ENCODE measurements around the gene RET. TPM values are rescaled to one million over a fixed set of nuclear protein-coding genes. Genes with fewer than 3 reads are reported as not detected.

The RET gene
- polyA plus RNA-seq, 3 donors: 21.3 to 25.2 (median 24.3) TPM

DNA sequence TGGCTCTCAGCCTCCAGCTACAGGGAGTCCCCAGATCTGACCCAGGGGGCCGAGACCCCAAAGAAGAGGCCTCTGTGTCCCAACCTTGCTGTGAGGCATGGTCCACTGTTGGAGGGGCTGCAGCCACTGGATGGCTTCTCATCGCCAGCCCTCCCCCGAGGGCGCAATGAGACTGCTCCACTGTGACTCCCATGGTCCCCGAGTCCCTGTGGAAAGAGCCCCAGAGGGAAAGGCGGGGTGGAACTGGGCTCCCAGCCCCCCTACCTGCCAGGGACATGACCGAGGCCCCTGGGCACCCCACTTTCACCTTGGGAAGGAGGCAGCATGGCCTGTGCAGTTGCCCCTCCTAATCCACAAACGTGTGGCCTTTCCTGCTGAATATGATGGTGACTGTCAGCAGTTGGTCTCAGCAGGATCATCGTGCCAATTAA is 33.5 kb upstream of the RET start:
- no peak for DNase-seq

DNA sequence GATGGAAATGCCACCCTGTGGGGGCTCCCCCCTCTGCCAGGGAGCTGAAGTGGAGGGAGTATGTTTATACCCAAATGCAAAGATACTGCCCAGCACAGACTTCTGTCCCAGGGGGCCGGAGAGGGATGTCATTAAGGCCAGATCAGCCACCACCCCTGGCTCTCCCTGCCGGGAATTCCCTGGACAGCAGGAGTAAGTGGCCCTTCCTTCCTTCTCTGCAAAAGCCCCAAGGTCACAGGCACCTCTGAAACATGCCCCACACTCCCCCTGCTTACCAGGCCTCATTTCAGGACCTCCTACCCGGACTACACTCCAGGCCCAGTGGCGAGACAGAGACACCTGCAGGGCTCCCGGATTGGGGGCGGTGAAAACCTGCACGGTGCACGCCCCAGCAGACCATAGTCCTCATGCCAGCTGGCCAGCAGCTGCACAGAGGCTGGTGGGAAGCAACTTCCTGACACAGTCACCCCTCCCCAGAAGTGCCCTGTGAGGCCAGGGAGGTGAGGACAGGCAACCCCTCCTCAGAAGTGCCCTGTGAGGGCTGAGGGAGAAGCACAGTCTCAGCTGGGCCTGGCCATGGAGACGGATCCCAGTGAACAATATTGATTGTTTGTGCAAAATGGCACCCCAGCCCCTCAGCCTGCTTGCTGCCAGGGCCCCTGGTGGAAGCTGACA is 33.0 kb upstream of the RET start:
- DNase-seq: no peak

DNA sequence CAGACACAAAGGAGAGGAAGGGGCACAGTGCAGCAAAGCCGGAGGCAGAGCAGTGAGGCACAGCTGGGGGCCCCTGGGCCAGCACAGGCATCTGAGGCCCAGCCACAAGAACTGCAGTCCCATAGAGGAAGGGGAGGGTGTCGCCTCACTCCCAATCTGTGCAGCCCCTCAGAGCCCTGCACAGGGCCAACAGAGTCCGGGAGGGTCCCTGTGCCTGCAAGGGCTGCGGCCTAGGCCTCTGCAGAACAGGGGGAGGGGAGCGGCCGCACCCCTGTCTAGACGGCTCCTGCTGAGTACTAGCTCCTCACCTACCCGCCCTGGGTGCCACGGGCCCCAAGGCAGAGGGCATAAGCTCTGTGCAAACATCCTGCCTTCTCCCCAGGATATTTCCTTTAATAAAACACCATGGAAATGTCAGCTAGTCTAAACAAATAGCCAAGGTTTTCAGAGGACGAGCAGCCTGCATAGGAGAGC is 32.4 kb upstream of the RET start:
- no peak for DNase-seq

DNA sequence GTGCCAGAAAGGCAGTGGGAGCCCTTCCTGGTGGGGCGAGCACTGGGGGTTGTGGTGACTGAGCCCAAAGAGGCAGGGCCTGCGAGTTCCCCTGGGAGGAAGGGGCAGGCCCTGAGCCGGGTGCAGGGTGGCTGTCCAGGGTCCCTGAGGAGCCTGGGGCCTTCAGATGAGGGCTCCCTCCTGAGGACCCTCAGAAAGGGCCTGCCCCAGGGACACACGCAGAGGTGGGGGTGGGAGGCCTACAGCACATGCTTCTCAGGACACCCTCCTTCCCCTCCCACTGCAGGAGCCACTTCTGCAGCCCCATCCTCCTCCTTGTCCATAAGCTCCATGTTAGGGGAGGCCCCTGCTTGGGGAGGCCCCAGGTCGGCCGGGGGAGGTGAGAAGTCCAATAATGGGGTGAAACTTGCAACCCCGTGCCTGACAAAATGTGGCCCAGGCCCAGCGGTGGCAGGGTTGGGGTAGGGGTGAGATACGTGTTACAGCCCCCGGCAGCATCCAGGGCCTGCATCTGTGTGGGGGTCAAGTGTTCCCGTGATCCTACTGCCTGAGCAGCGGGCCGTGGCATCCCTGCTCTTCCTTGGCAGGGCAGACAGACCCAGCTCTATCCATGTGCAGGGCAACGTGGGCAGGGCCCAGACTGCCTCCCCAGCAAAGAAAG is 31.8 kb upstream of the RET start:
- no peak for DNase-seq

DNA sequence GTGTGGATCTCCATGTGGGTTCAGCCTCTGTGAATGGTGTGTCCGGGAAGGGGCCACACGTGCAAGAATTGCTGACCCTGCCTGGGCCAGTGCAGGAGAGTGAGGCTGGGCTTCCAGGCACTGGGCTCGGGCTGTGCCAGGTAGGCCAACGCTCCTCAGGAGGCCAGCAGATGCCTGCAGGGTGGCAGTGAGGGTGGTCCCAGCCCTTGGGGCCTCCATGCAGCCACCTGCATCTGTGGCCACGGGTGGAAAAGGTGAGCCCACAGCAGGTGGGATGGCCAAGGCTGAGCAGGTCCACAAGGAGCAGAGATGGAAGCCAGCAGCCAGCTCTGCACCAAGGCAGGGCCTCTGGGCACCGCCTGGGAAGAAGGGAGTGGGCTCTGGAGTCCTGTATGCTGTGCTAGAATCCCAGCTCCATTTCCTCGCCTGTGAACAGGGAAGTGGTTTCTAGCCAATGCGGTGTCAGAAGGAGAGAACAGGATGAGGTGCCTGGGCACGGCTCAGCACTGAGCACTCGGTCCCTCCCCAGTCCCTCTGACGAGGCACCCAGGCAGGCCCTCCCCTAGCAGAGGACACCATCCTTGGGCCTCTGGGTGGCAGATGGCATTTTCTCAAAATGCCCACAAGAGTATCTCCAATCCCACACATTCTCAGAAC is 31.1 kb upstream of the RET start:
- DNase-seq: no peak

DNA sequence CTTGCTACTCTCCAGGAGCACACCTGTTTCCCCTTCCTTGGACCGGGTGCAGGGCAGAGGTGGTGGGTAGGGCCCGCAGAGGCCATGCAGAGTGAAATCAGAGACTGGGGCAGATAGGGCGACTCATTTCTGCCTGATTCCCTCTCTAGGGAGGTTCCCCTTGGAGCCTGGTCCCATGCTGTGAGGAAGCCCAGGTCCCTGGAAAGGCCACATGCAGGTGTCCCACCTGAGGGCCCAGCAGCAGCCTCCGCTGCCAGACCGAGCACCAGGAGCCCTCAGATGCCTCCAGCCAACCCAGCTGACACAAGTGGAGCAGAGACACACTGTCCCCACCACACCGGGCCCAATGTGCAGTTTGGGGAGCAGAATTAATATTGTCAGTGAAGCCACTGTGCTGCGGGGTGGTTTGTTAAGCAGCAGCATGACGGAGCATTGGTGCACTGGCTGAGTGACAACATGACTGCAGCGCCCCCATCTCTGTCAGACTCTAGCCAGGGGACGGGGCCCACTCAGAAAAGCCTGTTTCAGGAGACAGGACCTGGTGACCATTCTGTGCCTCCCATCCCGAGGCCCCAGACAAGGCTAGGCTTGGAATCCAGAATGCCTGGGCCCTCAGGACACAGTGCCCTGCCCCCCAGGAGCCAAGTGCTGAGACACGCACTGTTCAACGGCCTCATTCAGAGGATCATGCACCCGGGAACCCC is 30.4 kb upstream of the RET start:
- DNase-seq: no peak

DNA sequence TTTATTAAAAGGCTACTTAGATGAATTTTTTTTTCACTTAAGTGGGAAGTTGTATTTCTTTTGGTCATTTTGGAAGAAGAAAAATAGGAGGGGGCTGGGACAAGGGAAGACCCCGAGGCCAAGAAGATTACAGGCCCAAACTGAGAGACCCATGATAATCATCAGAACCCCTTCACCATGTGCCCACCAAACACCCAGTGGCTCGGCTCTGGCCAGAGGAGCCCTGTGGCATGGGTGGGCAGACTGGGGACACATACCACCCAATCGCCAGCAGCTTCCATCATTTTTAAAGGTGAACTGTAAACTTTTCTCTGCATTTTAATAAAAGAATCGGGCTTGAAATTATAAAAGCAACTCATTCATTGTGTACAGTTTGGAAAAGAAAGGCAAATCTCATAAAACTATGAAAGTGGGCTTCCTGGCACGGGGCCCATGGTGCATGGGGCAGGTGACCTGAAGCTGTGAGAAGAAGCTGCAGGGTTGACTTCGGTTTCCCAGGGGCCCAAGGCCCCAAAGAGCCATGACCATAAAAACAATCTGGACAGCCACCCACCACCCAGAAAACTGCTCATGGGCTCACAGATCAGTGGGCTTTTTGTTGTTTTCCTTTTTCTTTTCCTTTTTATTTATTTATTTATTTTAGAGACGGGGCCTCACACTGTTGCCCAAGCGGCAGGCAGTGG is 29.4 kb upstream of the RET start:
- no peak for DNase-seq

DNA sequence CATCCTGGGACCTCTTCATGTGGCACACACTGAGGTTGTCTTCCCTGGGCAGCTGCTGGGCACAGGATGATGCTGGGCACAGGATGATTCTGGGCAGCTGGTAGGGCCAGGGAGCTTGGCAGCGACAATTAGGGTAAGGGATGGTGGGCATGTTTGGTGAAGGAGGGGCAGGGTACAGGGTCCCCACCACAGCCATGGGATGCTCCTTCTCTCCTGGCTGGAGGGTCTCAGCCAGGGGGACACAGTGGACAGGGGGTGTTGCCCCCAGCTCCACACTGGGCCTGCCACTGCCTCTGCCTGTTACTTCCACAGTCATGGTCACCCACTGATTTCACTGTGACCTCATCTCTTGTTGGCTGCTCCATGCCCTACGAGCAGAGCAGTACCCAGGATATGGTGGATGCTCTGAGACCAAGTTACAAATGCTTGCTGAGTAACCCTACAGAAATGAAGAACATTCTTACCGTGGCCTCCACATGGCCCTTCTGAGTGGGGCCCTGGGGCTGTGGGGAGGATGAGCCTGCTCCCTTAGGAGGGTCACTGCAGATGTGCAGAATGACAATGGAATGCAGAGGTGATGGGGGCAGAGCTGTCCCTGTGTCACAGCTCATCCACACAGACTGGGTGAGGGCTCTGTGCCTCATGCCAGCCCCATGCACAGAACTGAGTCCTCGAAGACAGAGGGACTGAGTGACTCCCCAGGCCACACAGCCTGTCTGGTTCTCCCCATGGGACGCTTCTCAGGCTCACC is 28.4 kb upstream of the RET start:
- no peak for DNase-seq

DNA sequence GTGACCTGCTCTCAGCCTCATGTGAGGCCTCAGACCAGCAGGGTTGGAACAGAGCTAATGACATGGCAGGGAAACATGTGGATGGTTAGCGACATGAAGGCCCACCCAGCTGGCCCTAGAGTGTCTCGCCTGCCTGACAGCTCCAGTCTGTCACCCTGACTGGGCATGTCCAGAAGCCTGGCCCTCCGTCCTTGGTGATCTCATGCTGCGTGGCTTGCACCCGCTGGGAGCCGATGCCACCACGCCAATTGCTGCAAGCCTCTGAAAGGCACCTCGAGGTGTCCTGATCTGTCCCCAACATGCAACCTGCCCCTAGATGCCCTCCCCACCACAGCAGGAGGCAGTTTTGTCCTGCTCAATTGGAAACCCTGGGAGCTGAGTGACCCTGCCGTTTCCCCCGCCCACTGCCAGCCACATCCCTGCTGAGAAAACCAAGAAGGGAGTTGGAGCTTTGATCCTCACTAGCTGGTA is 27.8 kb upstream of the RET start:
- DNase-seq: no peak

DNA sequence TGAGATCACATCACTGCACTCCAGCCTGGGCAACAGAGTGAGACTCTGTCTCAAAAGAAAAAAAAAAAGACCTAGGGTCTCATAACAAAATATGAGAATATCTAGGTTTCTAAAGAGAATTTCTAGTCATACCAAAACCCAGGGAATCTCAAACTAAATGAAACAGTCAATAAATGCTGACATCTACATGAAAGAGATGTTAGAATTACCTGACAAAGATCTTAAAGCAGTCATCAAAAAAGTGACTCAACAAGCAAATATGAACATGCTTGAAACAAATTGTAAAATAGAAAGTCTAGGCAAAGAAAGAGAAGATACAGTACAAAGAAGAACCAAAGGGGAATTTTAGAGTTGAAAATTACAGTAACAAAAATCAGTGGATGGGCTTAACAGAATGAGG is 26.9 kb upstream of the RET start:
- DNase-seq: no peak

DNA sequence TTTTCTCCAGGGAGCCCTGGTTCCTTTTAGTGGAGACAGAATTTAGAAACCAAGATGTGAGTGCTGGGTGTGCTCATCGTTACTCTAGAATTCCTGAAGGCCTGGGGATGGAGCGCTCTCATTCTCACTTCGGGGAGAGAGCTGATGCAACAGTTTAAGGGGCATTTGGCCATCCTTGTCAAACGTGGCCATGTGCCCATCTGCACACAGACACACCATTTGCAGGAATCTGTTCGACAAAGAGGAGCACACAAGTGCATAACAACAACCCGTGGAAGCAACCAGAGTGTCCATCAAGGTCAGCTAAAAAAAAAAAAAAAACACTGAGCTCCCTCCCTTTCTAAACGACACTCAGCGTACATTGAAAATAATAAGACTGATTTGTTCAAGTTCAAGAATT is 23.0 kb upstream of the RET start:
- DNase-seq: no peak

DNA sequence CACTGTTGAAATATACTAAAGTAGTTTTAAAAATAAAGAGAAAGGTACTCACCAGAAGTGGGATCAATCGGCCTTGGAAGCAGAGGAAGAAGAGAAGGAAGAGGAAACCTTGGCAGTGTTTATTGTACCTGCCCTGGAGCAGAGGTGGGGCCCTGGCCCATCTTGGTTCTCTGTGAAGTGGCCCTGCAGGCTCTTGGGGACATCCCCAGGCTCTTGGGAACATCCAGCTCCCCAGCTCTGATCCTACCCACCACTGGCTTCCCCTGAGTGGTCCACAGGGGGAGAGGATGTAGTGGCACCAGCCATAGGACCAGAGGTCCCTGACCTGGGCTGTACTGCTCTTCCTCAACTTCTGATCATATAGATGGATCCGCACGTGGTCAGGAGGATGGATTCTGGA is 22.3 kb upstream of the RET start:
- DNase-seq: no peak

DNA sequence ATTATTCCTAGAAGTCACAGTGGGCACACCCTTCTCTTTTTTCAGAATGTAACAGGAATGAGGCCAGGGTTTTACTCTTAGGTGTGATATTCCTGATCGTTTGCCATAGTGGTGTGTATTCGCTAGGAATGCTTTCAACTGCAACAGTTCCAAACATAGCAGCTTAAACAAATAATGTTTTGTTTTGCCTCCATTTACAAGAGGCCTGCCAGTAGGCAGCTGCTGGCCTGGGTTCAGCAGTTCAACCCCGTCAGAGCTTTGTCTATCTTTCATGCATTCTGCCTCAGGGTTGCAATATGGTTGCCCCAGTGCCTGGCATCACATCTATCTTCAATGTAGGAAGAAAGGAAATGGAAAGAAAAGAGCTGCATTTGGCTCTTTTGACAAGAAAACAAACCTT is 21.7 kb upstream of the RET start:
- DNase-seq: no peak

DNA sequence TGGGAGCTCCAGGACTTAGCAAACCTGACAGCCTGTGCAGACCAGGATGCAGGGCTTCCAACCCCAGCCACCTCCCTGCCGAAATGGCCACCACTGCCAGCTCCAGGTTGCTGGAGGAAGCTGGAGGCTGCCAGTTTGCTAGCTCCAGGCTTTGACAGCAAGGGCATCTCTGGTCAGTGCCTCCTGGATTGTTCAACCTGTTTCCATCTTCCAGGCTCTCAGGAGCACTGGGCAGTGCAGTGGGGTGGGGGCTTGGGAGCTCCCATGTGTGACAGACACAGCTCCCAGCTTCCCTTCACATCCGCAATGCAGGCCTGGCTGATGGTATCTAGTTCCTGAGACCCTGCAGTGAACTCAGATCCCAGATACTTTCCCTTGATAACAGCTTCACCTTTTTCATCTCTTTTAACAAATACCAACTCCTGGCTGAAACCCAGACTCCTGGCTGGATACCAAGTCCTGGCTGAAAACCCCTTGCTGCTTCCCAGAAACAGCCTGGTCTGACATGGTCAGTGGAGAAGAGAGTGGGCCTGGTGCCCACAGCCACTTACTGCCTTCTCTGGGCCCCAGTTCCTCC is 20.8 kb upstream of the RET start:
- no peak for DNase-seq

DNA sequence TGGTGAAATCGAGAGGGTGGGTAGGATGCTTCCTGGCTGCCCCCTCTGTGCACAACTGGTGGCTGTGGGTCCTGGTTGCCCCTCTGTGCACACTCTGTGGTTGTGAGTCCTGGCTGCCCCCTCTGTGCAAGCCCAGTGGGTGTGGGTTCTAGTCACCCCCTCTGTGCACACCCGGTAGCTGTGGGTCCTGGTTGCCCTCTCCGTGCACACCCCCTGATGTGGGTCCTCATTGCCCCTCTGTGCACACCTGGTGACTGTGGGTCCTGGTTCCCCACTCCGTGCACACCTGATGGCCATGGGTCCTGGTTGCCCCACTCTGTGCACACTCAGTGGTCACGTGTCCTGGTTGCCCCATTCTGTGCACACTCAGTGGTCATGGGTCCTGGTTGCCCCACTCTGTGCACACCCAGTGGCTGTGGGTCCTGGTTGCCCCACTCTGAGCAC is 20.3 kb upstream of the RET start:
- no peak for DNase-seq

DNA sequence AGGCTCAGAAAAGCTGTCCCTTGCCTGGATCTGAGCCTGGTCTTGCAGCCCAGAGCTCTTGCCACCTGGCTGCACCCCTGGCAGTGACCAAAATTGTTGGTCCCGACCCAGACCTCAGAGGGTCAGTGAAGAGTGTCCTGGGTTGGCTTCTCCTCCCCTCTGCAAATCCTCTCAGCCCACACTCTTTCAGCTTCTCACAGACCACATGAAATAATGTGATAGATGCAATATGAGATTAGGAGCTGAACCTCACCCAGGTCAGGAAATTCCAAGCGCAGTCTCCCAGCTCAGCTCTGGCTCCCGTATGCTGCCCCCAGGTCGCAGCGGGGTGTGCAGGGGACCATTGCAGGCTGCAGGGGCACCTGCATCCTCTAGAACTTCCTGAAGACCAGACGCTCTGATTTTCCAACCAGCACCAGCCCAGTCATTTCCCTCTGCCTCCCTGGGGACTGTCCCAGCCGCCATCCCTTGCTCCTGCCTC is 19.6 kb upstream of the RET start:
- no peak for DNase-seq

DNA sequence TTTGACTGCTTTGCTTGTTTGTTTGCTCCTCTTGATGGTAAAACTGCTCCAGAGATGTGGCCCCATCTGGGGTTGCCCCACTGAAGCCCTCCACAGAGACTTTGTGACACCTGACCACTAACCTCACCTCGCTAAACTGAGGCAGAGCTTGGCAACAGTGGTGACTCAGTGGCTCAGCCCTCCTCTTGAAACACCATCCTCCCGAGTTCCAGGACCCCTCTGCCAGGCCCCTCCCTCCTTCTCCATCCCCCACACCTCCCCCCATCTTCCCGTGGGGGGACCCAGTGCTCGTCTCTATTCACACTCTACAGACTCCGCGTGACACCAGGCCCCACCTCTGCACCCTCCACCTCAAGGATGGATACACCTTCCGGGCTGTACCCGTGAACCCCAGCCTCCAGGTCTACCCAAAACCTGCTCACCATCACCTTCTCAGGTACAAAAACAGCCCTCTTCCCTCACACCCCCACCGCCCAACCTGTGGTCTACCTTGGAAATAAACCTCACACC is 19.0 kb upstream of the RET start:
- no peak for DNase-seq

DNA sequence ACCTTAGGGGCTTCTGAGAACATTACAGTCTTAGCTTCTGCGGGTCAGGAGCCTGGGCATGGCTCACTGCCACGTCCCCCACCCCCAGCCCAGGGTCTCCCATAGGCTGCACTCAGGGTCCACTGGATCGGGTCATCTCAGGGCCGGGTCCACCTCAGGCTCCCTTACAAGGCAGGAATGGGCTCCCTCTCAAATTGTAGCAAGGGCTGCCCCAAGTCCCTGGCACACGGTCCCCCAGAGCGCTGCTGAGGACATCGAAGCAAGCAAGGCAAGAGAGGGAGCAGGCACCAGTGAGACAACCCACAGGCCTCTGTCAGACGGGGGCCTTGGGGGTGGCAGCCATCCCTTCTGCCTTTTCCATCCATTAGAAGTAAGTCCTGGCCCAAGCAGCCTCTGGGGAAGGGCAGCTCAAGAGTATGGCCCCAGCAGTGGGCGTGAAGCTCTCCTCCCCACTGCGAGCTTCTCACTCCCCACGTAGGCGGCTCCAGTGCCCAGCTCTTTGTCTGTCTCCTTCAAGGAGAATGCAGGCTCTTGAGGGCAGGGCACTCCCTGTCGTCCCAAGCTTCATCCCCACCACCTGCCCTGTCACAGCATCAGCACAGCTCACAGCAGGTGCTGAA is 18.0 kb upstream of the RET start:
- DNase-seq: no peak

DNA sequence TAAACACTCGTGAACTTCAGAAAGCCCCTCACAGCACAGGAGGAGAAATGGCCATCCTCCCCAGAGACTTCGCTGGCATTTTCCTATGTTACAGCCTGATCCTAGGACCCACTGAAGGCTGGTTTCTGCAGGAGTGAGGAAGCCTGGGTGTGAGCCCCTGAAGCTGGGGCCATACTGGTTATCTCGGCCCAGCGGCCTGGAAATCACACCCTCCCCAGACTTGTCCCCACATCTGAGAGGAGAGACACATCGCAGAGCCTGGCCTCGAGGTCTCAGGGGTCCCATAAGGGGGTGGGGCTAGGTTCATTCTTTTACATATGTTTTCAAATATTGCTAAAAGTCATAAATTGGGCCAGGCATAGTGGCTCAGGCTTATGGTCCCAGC is 17.5 kb upstream of the RET start:
- no peak for DNase-seq

DNA sequence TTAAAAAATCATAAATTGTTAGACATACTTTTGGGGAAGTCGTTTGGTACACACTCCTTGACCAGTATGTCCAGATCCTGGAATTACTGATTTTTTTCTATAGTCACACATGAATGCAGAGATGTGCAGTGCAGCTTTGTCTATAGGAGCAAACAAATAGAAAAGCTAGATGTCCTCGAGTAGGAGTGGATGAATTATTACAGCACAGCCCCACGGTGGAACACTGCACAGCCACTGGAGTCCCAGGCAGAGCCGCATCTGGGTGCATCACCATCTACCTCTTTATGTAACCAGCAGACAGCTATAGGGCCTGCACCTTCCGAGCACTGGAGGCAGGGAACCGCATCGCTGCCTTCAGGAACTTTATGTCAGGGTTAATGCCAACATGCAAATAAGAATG is 17.0 kb upstream of the RET start:
- DNase-seq: no peak

All from renal pelvis (tissue), 4 donors.